K562 (cell line): ENCODE measurements around the gene ZNRD2. TPM values are rescaled to one million over a fixed set of nuclear protein-coding genes. Genes with fewer than 3 reads are reported as not detected.

Experiments
- FOXA3 ChIP-seq, 2 experiments: fragments of 450-650 bp in 1 of 2; sonication (generic) in 1 of 2; formaldehyde crosslinking; IDR thresholded peaks in 1 of 2; conservative IDR thresholded peaks in 1 of 2; 2 replicates each; pipeline versions ENCODE4 v1.4.0 to v1.8.0; 2020 to 2022; ENCODE audit warnings: mild to moderate bottlenecking in 2 of 2, missing genetic modification reagents in 1 of 2
- HDAC6 ChIP-seq: IDR thresholded peaks from 2 replicates; pipeline ENCODE4 v1.6.1; 2012; ENCODE audit warnings: low read depth, mild to moderate bottlenecking, control low read depth, inconsistent platforms, low read length, moderate library complexity
- HDGF ChIP-seq: fragments of 450-650 bp; IDR thresholded peaks from 2 replicates; pipeline ENCODE4 v1.6.1; 2016
- HIVEP1 ChIP-seq: fragments of 250-450 bp; sonication (Bioruptor Pico); IDR thresholded peaks from 2 replicates; pipeline ENCODE4 v1.4.0; 2020; ENCODE audit warnings: mild to moderate bottlenecking
- KLF13 ChIP-seq: fragments of 450-650 bp; IDR thresholded peaks from 2 replicates; pipeline ENCODE4 v1.6.1; 2016; ENCODE audit warnings: missing genetic modification characterization, low read depth, mild to moderate bottlenecking, missing compliant biosample characterization, moderate library complexity, borderline replicate concordance
- PHB ChIP-seq: fragments of 250-450 bp; sonication (Bioruptor Pico); IDR thresholded peaks from 2 replicates; pipeline ENCODE4 v1.5.0; 2021
- POLR2AphosphoS2 ChIP-seq: IDR thresholded peaks from 2 replicates; pipeline ENCODE4 v1.6.1; 2012; ENCODE audit warnings: low read length, improper control_type of control experiment
- PPARD ChIP-seq: fragments of 250-450 bp; sonication (Bioruptor Pico); IDR thresholded peaks from 2 replicates; pipeline ENCODE4 v1.8.0; 2022; ENCODE audit warnings: inconsistent platforms, mild to moderate bottlenecking, moderate library complexity
- SMARCE1 ChIP-seq: fragments of 450-650 bp; IDR thresholded peaks from 2 replicates; pipeline ENCODE4 v1.7.1; 2016; ENCODE audit warnings: mild to moderate bottlenecking
- SNRNP70 ChIP-seq: fragments of 200-400 bp; formaldehyde crosslinking; optimal IDR thresholded peaks from 2 replicates; pipeline ENCODE3; 2017; ENCODE audit warnings: low read depth, low read length
- SRSF7 ChIP-seq: fragments of 200-400 bp; formaldehyde crosslinking; optimal IDR thresholded peaks from 2 replicates; pipeline ENCODE3; 2017; ENCODE audit warnings: mild to moderate bottlenecking, low read depth, low read length
- STAT5B ChIP-seq: fragments of 250-450 bp; sonication (Bioruptor Pico); IDR thresholded peaks from 2 replicates; pipeline ENCODE4 v1.8.0; 2021; ENCODE audit warnings: mild to moderate bottlenecking, inconsistent platforms
- SUPT5H ChIP-seq: fragments of 450-650 bp; IDR thresholded peaks from 2 replicates; pipeline ENCODE4 v1.6.1; 2016
- TAF7 ChIP-seq: fragments of 450-650 bp; IDR thresholded peaks from 2 replicates; pipeline ENCODE4 v1.6.1; 2016; ENCODE audit warnings: missing genetic modification characterization, missing compliant biosample characterization
- ZNF324 ChIP-seq: fragments of 250-450 bp; sonication (Bioruptor Pico); IDR thresholded peaks from 2 replicates; pipeline ENCODE4 v1.4.0; 2020; ENCODE audit warnings: mild to moderate bottlenecking
- ZNF586 ChIP-seq: fragments of 450-650 bp; formaldehyde crosslinking; conservative IDR thresholded peaks from 2 replicates; pipeline ENCODE4 v1.4.0; 2020; ENCODE audit warnings: mild to moderate bottlenecking, moderate library complexity
- ZSCAN32 ChIP-seq: fragments of 450-650 bp; formaldehyde crosslinking; IDR thresholded peaks from 2 replicates; pipeline ENCODE4 v1.4.0; 2020; ENCODE audit warnings: mild to moderate bottlenecking, moderate library complexity
- polyA plus RNA-seq, 8 experiments: library from polyadenylated mRNA; depleted of rRNA in 4 of 8; stranded (reverse) in 5 of 8; unstranded in 3 of 8; fragments of >200 nt; fragmentation: Nextera tagmentation in 2 of 8; fragmentation: Illumina TruSeq in 1 of 8; extraction: Ambion mirVana in 2 of 8; extraction: Trizol in 1 of 8; gene quantifications; 2 replicates each; pipeline versions ENCODE4 v1.2.1 to v1.2.3, GENCODE V29; 2011 to 2014; ENCODE audit warnings: inconsistent platforms in 1 of 8, missing spikeins in 1 of 8
- total RNA-seq, 7 experiments: library from RNA; depleted of rRNA in 6 of 7; stranded (reverse); fragments of >200 nt in 6 of 7; fragmentation: Illumina TruSeq in 2 of 7; extraction: Trizol in 2 of 7; gene quantifications; 2 replicates each; pipeline versions ENCODE4 v1.2.1 to v1.2.3, GENCODE V29; 2011 to 2021; ENCODE audit warnings: low replicate concordance in 1 of 7
- TF ChIP-seq, protein P1 (sequence below): sonication (generic); formaldehyde crosslinking; IDR thresholded peaks from 2 replicates; pipeline ENCODE4 v1.8.1; 2023; ENCODE audit warnings: mild to moderate bottlenecking, missing genetic modification reagents
- TF ChIP-seq, protein P2 (sequence below): fragments of 250-450 bp; sonication (Bioruptor Pico); IDR thresholded peaks from 2 replicates; pipeline ENCODE4 v1.5.0; 2021
- TF ChIP-seq, protein P3 (sequence below), 2 experiments: IDR thresholded peaks in 1 of 2; conservative IDR thresholded peaks in 1 of 2; 2 replicates each; pipeline ENCODE4 v1.6.1; 2016; ENCODE audit warnings: low read depth in 2 of 2, mild to moderate bottlenecking in 1 of 2, missing compliant biosample characterization in 1 of 2, missing genetic modification characterization in 1 of 2, moderate library complexity in 1 of 2
- TF ChIP-seq, protein P4 (sequence below): IDR thresholded peaks from 3 replicates; pipeline ENCODE4 v1.6.1; 2011; ENCODE audit warnings: borderline replicate concordance, mild to moderate bottlenecking; ENCODE audit not compliant: insufficient read length, insufficient read depth

The ZNRD2 gene
- total and polyA plus RNA-seq, 9 of the 15 experiments (the other 6 are each of a cell fraction or from before 2014, with no cell fraction given) = 13.4 to 129 (median 60.4) TPM

DNA sequence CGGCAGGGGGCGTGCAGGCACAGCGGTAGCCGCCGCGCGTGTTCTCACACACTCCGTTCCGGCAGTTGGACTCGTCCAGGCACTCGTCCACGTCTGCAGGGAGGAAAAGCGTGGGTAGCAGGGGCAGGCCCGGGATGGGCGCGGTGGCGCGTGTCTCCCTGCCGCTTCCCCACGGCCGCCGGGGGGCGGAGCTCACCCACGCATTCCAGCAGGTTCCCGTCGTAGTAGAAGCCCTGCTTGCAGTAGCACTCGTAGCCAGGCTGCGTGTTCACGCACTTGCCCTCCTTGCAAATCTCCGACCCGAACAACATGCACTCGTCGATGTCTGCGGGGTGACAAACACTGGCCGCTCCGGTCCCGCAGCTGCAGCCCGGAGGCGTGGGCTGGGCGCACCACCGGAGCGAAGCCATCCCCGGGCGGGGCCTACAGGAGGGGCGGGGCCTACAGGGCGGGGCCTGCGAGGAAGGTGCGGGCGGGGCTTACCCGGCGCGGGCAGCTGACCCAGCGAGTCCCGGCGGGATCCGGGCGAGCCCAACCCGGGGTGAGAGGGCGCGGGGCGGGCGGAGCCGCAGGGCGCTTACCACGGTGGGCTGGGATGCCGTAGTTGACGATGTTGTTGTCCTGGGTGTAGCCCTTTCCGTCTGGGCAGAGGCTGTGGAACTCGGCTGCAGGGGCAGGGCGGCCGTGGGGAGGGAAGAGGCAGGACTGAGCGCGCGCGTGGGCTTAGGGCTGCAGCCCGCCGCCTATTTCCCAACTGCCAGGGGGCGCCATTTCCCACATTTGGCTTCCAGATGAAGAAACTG is 29.8 kb upstream of the ZNRD2 start (continued):
- TF ChIP-seq SRSF7 (no peak), ZSCAN32 (CRISPR knock-in tag) (no peak), HDAC6 (no peak), TAF7 (no peak), STAT5B (CRISPR knock-in tag) (no peak), SNRNP70 (no peak), ZNF324 (CRISPR knock-in tag) (no peak), HDGF (peak; percentile 71; the same call in 1 of the 2 replicates), KLF13 (tag) (peak; percentile 79; the same call in 1 of the 2 replicates), PHB (CRISPR knock-in tag) (no peak), SMARCE1 (no peak; the same call in 1 of the 2 replicates), SUPT5H (peak; percentile 68; the same call in 1 of the 2 replicates), POLR2AphosphoS2 (peak; percentile 85; the same call in 1 of the 2 replicates), ZNF586 (no peak), FOXA3 (CRISPR knock-in tag; conservative IDR thresholded peaks at IDR 0.05 in 1 of 2, IDR thresholded peaks at IDR 0.05 in 1 of 2) (no peak), HIVEP1 (0 out of 2 replicates have a peak, but pooled peaks have one; percentile 72), PPARD (CRISPR knock-in tag) (no peak)
- TF ChIP-seq, protein P1, sequence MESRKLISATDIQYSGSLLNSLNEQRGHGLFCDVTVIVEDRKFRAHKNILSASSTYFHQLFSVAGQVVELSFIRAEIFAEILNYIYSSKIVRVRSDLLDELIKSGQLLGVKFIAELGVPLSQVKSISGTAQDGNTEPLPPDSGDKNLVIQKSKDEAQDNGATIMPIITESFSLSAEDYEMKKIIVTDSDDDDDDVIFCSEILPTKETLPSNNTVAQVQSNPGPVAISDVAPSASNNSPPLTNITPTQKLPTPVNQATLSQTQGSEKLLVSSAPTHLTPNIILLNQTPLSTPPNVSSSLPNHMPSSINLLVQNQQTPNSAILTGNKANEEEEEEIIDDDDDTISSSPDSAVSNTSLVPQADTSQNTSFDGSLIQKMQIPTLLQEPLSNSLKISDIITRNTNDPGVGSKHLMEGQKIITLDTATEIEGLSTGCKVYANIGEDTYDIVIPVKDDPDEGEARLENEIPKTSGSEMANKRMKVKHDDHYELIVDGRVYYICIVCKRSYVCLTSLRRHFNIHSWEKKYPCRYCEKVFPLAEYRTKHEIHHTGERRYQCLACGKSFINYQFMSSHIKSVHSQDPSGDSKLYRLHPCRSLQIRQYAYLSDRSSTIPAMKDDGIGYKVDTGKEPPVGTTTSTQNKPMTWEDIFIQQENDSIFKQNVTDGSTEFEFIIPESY (CRISPR knock-in tag) = no peak
- TF ChIP-seq, protein P2, sequence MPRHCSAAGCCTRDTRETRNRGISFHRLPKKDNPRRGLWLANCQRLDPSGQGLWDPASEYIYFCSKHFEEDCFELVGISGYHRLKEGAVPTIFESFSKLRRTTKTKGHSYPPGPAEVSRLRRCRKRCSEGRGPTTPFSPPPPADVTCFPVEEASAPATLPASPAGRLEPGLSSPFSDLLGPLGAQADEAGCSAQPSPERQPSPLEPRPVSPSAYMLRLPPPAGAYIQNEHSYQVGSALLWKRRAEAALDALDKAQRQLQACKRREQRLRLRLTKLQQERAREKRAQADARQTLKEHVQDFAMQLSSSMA = no peak
- TF ChIP-seq, protein P3, sequence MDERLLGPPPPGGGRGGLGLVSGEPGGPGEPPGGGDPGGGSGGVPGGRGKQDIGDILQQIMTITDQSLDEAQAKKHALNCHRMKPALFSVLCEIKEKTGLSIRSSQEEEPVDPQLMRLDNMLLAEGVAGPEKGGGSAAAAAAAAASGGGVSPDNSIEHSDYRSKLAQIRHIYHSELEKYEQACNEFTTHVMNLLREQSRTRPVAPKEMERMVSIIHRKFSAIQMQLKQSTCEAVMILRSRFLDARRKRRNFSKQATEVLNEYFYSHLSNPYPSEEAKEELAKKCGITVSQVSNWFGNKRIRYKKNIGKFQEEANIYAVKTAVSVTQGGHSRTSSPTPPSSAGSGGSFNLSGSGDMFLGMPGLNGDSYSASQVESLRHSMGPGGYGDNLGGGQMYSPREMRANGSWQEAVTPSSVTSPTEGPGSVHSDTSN (CRISPR knock-in tag; IDR thresholded peaks at IDR 0.05; ENCODE audit: low read depth) = no peak
- TF ChIP-seq, protein P3 (tag; conservative IDR thresholded peaks at IDR 0.05; ENCODE audit: low read depth) = no peak
- TF ChIP-seq, protein P4, sequence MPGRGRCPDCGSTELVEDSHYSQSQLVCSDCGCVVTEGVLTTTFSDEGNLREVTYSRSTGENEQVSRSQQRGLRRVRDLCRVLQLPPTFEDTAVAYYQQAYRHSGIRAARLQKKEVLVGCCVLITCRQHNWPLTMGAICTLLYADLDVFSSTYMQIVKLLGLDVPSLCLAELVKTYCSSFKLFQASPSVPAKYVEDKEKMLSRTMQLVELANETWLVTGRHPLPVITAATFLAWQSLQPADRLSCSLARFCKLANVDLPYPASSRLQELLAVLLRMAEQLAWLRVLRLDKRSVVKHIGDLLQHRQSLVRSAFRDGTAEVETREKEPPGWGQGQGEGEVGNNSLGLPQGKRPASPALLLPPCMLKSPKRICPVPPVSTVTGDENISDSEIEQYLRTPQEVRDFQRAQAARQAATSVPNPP = no peak
